ENCODE measurements around the gene STRN3. TPM values are rescaled to one million over a fixed set of nuclear protein-coding genes. Genes with fewer than 3 reads are reported as not detected.

STRN3 gene
- total and polyA plus RNA-seq, 10 of the 15 experiments (the other 5 are each of a cell fraction or from before 2014, with no cell fraction given): 7.8 to 27.9 (median 14.1) TPM

DNA sequence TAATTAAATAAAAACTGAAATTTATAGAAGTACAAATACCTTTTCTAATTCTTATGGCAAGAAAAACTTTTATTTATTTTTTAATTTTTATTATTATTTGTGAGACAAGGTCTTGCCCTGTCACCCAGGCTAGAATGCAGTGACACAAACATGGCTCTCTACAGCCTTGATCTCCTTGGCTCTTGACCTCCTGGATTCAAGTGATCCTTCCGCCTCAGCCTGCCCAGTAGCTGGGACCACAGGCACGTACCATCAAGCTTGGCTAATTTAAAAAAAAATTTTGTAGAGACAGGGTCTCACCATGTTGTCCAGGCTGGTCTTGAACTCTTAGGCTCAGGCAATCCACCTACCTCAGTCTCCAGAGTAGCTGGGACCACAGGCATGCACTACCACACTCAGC, 104.4 kb downstream of the STRN3 start:
- H3K4me3 ChIP-seq: no peak overlapping the region
- H3K27me3 ChIP-seq (replicated peaks in 1 of 2; ENCODE audit: control insufficient read depth in 2 of 2, insufficient read depth in 2 of 2, low read length in 1 of 2): no peaks in the 10 kb centered on the region
- ChIA-PET POLR2A (no interaction called here), RAD21 (ENCODE audit: unreplicated experiment) (no interaction called here), CTCF (no interaction called here), SMC1A (ENCODE audit: uncharacterized antibody, unreplicated experiment) (interaction anchor here (1.1 kb wide), 1 partner anchor 18 kb away, joined by 3 read pairs; no protein-coding TSS in a partner anchor)
- H3K79me2 ChIP-seq (ENCODE audit: control insufficient read depth, insufficient read depth, low read length): no peaks in the 10 kb centered on the region
- FAIRE-seq (no peak), DNase-seq (ENCODE audit: low read depth, low spot score) (no peak), ATAC-seq (no peak)
- intact Hi-C loops (cut with micrococcal nuclease; ENCODE audit: unreplicated experiment): no loop called here
- 100% methylated on average over 2 of the region's 2 CpGs for WGBS (ENCODE audit: insufficient coverage, insufficient replicate concordance, low lambda C conversion rate, missing lambda C conversion rate)
- H3K4me1 ChIP-seq (ENCODE audit: control insufficient read depth, insufficient read depth, low read length): no peaks in the 10 kb centered on the region
- TF ChIP-seq SPI1 (IDR thresholded peaks at IDR 0.05; ENCODE audit: borderline replicate concordance, insufficient read depth, low read depth, low read length) (no peak), DPF2 (IDR thresholded peaks at IDR 0.05) (no peak), FOXK2 (IDR thresholded peaks at IDR 0.05) (no peak), CHD4 (IDR thresholded peaks at IDR 0.05) (no peak), MTA2 (IDR thresholded peaks at IDR 0.05; ENCODE audit: low read depth) (no peak), BMI1 (IDR thresholded peaks at IDR 0.05; ENCODE audit: borderline replicate concordance) (no peak), ZNF207 (IDR thresholded peaks at IDR 0.05; ENCODE audit: borderline replicate concordance) (no peak), RAD21 (IDR thresholded peaks at IDR 0.05; ENCODE audit: insufficient read depth, low read depth, low read length) (no peak), SREBF2 (IDR thresholded peaks at IDR 0.05; ENCODE audit: low read length) (no peak), ZNF592 (IDR thresholded peaks at IDR 0.05) (no peak)
- TF ChIP-seq, protein P1, sequence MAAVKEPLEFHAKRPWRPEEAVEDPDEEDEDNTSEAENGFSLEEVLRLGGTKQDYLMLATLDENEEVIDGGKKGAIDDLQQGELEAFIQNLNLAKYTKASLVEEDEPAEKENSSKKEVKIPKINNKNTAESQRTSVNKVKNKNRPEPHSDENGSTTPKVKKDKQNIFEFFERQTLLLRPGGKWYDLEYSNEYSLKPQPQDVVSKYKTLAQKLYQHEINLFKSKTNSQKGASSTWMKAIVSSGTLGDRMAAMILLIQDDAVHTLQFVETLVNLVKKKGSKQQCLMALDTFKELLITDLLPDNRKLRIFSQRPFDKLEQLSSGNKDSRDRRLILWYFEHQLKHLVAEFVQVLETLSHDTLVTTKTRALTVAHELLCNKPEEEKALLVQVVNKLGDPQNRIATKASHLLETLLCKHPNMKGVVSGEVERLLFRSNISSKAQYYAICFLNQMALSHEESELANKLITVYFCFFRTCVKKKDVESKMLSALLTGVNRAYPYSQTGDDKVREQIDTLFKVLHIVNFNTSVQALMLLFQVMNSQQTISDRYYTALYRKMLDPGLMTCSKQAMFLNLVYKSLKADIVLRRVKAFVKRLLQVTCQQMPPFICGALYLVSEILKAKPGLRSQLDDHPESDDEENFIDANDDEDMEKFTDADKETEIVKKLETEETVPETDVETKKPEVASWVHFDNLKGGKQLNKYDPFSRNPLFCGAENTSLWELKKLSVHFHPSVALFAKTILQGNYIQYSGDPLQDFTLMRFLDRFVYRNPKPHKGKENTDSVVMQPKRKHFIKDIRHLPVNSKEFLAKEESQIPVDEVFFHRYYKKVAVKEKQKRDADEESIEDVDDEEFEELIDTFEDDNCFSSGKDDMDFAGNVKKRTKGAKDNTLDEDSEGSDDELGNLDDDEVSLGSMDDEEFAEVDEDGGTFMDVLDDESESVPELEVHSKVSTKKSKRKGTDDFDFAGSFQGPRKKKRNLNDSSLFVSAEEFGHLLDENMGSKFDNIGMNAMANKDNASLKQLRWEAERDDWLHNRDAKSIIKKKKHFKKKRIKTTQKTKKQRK (IDR thresholded peaks at IDR 0.05; ENCODE audit: low read depth, low read length): no peak
- no peaks in the 10 kb centered on the region for H4K20me1 ChIP-seq (ENCODE audit: control insufficient read depth, insufficient read depth)
- no peak overlapping the region for H2AFZ ChIP-seq (ENCODE audit: control insufficient read depth, low read depth, low read length)
- H3K27ac ChIP-seq (ENCODE audit: control insufficient read depth, insufficient read depth): no peak overlapping the region
- in situ Hi-C loops (cut with MboI): no loop called here
- BruUV-seq (replicated peaks): no TSS peak
- peaks cover 0 to 2% of the 10 kb centered on the region in 2 experiments; a peak in 2 of 4 replicates for H3K36me3 ChIP-seq (ENCODE audit: control insufficient read depth in 2 of 2, insufficient read depth in 2 of 2, low read length in 1 of 2)
- H3K4me2 ChIP-seq (ENCODE audit: control insufficient read depth, insufficient read depth): no peak overlapping the region
- H3K9me3 ChIP-seq (replicated peaks; ENCODE audit: control insufficient read depth, insufficient read depth, low read length): no peaks in the 10 kb centered on the region
- H3K9ac ChIP-seq (ENCODE audit: control insufficient read depth, insufficient read depth, low read length): no peak overlapping the region
